Testis (tissue), 3 donors: ENCODE results near the gene WDR33. TPM values are rescaled to one million over a fixed set of nuclear protein-coding genes. Genes with fewer than 3 reads are reported as not detected.

Experiments
- DNase-seq: peaks from one replicate; pipeline ENCODE4 v3.0.0-alpha.2; 2019
- H3K27ac ChIP-seq, 2 donors: fragments of 200-600 bp; sonication (generic); one replicate each; pipeline ENCODE4 v1.5.1; 2019
- H3K27me3 ChIP-seq: fragments of 200-600 bp; sonication (generic); one replicate; pipeline ENCODE4 v1.5.1; 2019
- H3K36me3 ChIP-seq: fragments of 200-600 bp; sonication (generic); one replicate; pipeline ENCODE4 v1.5.1; 2017; ENCODE audit warnings: low read depth; ENCODE audit errors: missing control alignments
- H3K4me1 ChIP-seq: fragments of 200-600 bp; sonication (generic); one replicate; pipeline ENCODE4 v1.5.1; 2019
- H3K4me3 ChIP-seq, 2 donors: fragments of 200-600 bp; sonication (generic); one replicate each; pipeline ENCODE4 v1.5.1; 2017 to 2019
- H3K9me3 ChIP-seq: fragments of 200-600 bp; sonication (generic); one replicate; pipeline ENCODE4 v1.5.1; 2017
- POLR2A ChIP-seq: fragments of 450-650 bp; IDR thresholded peaks from one replicate; pipeline ENCODE4 v1.6.1; 2017; ENCODE audit warnings: antibody characterized with exemption, mild to moderate bottlenecking, moderate library complexity
- WGBS, 2 donors: methylation state at CpG; one replicate each; pipeline ENCODE4 v1.1.5; 2018; 5-methylcytosine and 5-hydroxymethylcytosine counted together
- intact Hi-C: fragments of 100-400 bp; cut with DNase I; formaldehyde crosslinking; loops from one replicate; pipeline ENCODE4 v1.15.1; 2023; ENCODE audit warnings: low total_unique reads
- polyA plus RNA-seq: library from polyadenylated mRNA; stranded (reverse); fragments of 350-450 nt; fragmentation: Illumina TruSeq; extraction: RNeasy Lipid Tissue Mini Kit (QIAGEN cat#74804); gene quantifications from one replicate; pipeline ENCODE4 v1.2.3, GENCODE V29; 2014; ENCODE audit warnings: low read depth, low replicate concordance; ENCODE audit not compliant: insufficient read depth
- total RNA-seq, 2 donors: library from RNA; depleted of rRNA; stranded (reverse); fragments of >200 nt; gene quantifications; one replicate each; pipeline ENCODE4 v1.2.3, GENCODE V29; 2016
- TF ChIP-seq, protein P1 (sequence below), 3 experiments: fragments of 450-650 bp in 2 of 3; fragments of 200-600 bp in 1 of 3; sonication (generic) in 1 of 3; IDR thresholded peaks; one replicate each; pipeline ENCODE4 v1.5.1; 2016 to 2019; ENCODE audit warnings: antibody characterized with exemption in 3 of 3, mild to moderate bottlenecking in 2 of 3, moderate library complexity in 1 of 3

Gene WDR33
- total and polyA plus RNA-seq, 3 donors from 2014 or later = 57.4 to 65.8 (median 62.1) TPM

- 97 to 99% methylated on average over 4 of the region's 4 CpGs for WGBS, 2 donors
- H3K36me3 ChIP-seq = no peaks in the 10 kb centered on the region
- intact Hi-C loops = no loop called here
Measured at GRCh38 chr2:127718271-127718670, 92.7 kb downstream of the WDR33 start.

DNA sequence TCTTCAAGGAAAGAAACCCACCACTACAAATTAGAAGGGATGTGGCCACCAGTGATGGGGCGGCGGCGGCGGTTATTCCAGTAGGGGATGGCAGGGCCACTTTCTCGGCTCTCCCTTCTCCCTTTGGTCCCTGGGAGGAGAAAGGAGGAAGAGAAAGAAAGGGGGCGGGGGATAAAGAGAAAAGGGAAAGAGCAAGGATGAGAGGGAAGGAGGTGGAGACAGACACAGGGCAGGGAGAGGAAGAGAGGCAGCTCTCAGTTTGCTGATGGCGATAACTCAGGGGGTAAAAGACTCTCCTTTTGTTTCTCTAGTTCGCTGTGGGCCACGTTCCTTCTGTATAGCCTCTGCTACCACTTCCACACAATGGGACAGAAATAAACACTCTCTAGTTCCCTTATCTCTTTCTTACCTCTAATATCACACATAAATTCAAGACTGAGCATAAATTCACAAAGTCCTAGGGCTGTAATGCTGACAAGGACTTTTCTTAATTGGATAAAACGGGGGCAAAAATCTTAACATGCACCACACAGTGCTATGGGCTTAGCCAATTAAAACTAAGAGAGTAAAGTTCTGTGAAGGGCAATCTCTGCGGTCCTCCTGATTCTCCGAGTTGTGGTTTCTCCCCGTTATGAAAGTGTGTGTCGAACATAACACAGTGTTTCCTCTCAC is 95.1 kb downstream of the WDR33 start:
- Histone ChIP-seq H3K4me1 (no peaks in the 10 kb centered on the region), H3K9me3 (no peaks in the 10 kb centered on the region), H3K4me3 (no peak overlapping the region), H3K36me3 (no peaks in the 10 kb centered on the region), H3K27ac (no peak overlapping the region), H3K27me3 (no peaks in the 10 kb centered on the region)
- intact Hi-C loops = no loop called here
- no peak for TF ChIP-seq POLR2A
- TF ChIP-seq, protein P1, sequence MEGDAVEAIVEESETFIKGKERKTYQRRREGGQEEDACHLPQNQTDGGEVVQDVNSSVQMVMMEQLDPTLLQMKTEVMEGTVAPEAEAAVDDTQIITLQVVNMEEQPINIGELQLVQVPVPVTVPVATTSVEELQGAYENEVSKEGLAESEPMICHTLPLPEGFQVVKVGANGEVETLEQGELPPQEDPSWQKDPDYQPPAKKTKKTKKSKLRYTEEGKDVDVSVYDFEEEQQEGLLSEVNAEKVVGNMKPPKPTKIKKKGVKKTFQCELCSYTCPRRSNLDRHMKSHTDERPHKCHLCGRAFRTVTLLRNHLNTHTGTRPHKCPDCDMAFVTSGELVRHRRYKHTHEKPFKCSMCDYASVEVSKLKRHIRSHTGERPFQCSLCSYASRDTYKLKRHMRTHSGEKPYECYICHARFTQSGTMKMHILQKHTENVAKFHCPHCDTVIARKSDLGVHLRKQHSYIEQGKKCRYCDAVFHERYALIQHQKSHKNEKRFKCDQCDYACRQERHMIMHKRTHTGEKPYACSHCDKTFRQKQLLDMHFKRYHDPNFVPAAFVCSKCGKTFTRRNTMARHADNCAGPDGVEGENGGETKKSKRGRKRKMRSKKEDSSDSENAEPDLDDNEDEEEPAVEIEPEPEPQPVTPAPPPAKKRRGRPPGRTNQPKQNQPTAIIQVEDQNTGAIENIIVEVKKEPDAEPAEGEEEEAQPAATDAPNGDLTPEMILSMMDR (IDR thresholded peaks at IDR 0.05) = no peak
- no peak for DNase-seq
- WGBS, 2 donors = 90 to 94% methylated on average over 14 of the region's 14 CpGs

More at GRCh38 chr2:127718271-127718670, 92.7 kb downstream of the WDR33 start:
- DNase-seq = no peak
- Histone ChIP-seq H3K9me3 (no peaks in the 10 kb centered on the region), H3K4me3 (no peak overlapping the region), H3K27ac (no peak overlapping the region), H3K27me3 (no peaks in the 10 kb centered on the region), H3K4me1 (no peaks in the 10 kb centered on the region)
- TF ChIP-seq POLR2A = no peak
- TF ChIP-seq, protein P1 (IDR thresholded peaks at IDR 0.05) = no peak

DNA sequence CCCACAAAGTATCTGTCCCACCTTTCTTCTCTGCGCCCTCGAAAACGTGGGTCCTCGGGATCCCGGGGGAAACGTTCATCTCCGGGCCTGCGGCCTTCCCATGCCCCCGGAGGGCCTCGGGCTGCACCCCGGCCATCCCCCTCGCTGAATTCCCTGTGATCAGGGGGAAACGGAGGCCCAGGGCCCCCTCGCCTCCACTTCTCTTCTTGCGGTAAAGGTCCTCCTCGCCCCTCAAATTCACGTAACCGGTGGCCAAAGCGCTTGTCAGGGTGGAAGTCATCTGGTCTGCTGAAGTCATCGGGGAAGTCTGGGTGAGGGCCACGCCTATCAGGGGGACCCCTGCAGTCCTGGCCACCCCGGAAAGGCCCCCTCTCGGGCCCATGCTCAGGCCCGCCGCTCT is 97.4 kb downstream of the WDR33 start:
- 91 to 92% methylated on average over 17 to 25 of the region's 25 CpGs for WGBS, 2 donors
- no peaks in the 10 kb centered on the region for H3K9me3 ChIP-seq
- H3K27ac ChIP-seq = no peak overlapping the region
- H3K4me1 ChIP-seq = no peaks in the 10 kb centered on the region
- TF ChIP-seq, protein P1 (IDR thresholded peaks at IDR 0.05) = no peak
- no peak for TF ChIP-seq POLR2A
- DNase-seq = no peak
- H3K4me3 ChIP-seq = no peak overlapping the region
- intact Hi-C loops = no loop called here
- H3K36me3 ChIP-seq = no peaks in the 10 kb centered on the region
- no peaks in the 10 kb centered on the region for H3K27me3 ChIP-seq

GRCh38 chr2:127712999-127713398 is 98.0 kb downstream of the WDR33 start:
- DNase-seq = no peak
- intact Hi-C loops = no loop called here
- Histone ChIP-seq H3K27ac (no peak overlapping the region), H3K27me3 (no peaks in the 10 kb centered on the region), H3K36me3 (no peaks in the 10 kb centered on the region), H3K4me3 (no peak overlapping the region), H3K4me1 (peaks cover 5% of the 10 kb centered on the region), H3K9me3 (no peaks in the 10 kb centered on the region)
- WGBS, 2 donors = 79 to 93% methylated on average over 2 of the region's 2 CpGs
- TF ChIP-seq, protein P1 (IDR thresholded peaks at IDR 0.05) = no peak

DNA sequence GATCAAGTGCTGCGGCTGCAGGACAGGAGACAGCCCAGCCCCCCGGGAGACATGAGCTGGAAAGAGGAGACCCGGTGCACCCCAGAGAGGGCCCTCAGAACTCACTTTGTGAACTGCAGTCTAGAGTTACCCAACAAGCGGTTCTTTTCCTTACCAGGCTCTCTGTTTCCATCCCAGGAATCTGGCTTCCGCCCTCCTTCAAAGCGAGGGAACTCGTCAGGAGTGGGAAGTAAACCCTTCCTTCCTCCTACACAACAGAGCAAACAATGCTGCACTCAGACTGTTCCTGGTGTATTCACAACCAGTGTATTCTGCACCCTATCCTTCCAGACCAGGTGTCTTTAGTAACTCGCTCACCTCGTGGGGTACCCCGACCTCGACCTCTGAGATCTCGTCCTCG is 101.6 kb downstream of the WDR33 start:
- H3K4me3 ChIP-seq = no peak overlapping the region
- intact Hi-C loops = no loop called here
- no peaks in the 10 kb centered on the region for H3K9me3 ChIP-seq
- no peak for TF ChIP-seq POLR2A
- TF ChIP-seq, protein P1 (IDR thresholded peaks at IDR 0.05) = no peak
- H3K36me3 ChIP-seq = no peaks in the 10 kb centered on the region
- no peaks in the 10 kb centered on the region for H3K27me3 ChIP-seq
- H3K4me1 ChIP-seq = peaks cover 15% of the 10 kb centered on the region
- H3K27ac ChIP-seq = no peak overlapping the region
- no peak for DNase-seq
- WGBS, 2 donors = 88 to 91% methylated on average over 13 of the region's 13 CpGs
